HEK293 (cell line): ENCODE measurements around the gene RASSF5.

Experiments used
- BCL11B ChIP-seq: fragments of 450-650 bp; formaldehyde crosslinking; IDR thresholded peaks from 2 replicates; pipeline ENCODE4 v1.5.1; 2016; ENCODE audit warnings: low read depth, missing biosample characterization, missing genetic modification characterization
- ELK4 ChIP-seq: IDR thresholded peaks from 2 replicates; pipeline ENCODE4 v1.6.1; 2011; ENCODE audit warnings: mild to moderate bottlenecking, low read depth, low read length, borderline replicate concordance
- INSM2 ChIP-seq: fragments of 450-650 bp; formaldehyde crosslinking; IDR thresholded peaks from 2 replicates; pipeline ENCODE4 v1.5.1; 2016; ENCODE audit warnings: missing biosample characterization, missing genetic modification characterization
- KLF1 ChIP-seq: fragments of 450-650 bp; formaldehyde crosslinking; IDR thresholded peaks from 2 replicates; pipeline ENCODE4 v1.5.1; 2016; ENCODE audit warnings: missing biosample characterization, missing genetic modification characterization
- KLF8 ChIP-seq: fragments of 450-650 bp; formaldehyde crosslinking; IDR thresholded peaks from 2 replicates; pipeline ENCODE4 v1.5.1; 2016; ENCODE audit warnings: missing biosample characterization, missing genetic modification characterization
- PRDM1 ChIP-seq: fragments of 450-650 bp; formaldehyde crosslinking; IDR thresholded peaks from 2 replicates; pipeline ENCODE4; 2016; ENCODE audit warnings: missing biosample characterization, missing genetic modification characterization
- PRDM4 ChIP-seq: fragments of 450-650 bp; formaldehyde crosslinking; IDR thresholded peaks from 2 replicates; pipeline ENCODE4 v1.5.1; 2017; ENCODE audit warnings: missing biosample characterization, missing genetic modification characterization
- SCRT2 ChIP-seq: fragments of 450-650 bp; formaldehyde crosslinking; IDR thresholded peaks from 2 replicates; pipeline ENCODE4 v1.5.1; 2016; ENCODE audit warnings: missing biosample characterization, missing genetic modification characterization
- SP2 ChIP-seq: fragments of 450-650 bp; formaldehyde crosslinking; IDR thresholded peaks from 2 replicates; pipeline ENCODE4 v1.5.1; 2016; ENCODE audit warnings: missing biosample characterization, missing genetic modification characterization
- ZBTB44 ChIP-seq: fragments of 450-650 bp; IDR thresholded peaks from 2 replicates; pipeline ENCODE4 v1.5.1; 2018; ENCODE audit warnings: missing biosample characterization, mild to moderate bottlenecking, missing genetic modification characterization
- ZBTB48 ChIP-seq: fragments of 450-650 bp; formaldehyde crosslinking; IDR thresholded peaks from 2 replicates; pipeline ENCODE4 v1.5.1; 2016; ENCODE audit warnings: missing biosample characterization, missing genetic modification characterization
- ZFHX2 ChIP-seq: fragments of 450-650 bp; formaldehyde crosslinking; conservative IDR thresholded peaks from 2 replicates; pipeline ENCODE4 v1.5.1; 2016; ENCODE audit warnings: missing biosample characterization, missing genetic modification characterization
- ZFP69B ChIP-seq: fragments of 450-650 bp; formaldehyde crosslinking; IDR thresholded peaks from 2 replicates; pipeline ENCODE4 v1.5.1; 2016; ENCODE audit warnings: missing biosample characterization, missing genetic modification characterization
- ZNF175 ChIP-seq: fragments of 450-650 bp; formaldehyde crosslinking; IDR thresholded peaks from 2 replicates; pipeline ENCODE4 v1.5.1; 2016; ENCODE audit warnings: missing biosample characterization, missing genetic modification characterization
- ZNF366 ChIP-seq: fragments of 450-650 bp; formaldehyde crosslinking; conservative IDR thresholded peaks from 2 replicates; pipeline ENCODE4 v1.5.1; 2016; ENCODE audit warnings: missing biosample characterization, missing genetic modification characterization
- ZNF398 ChIP-seq: fragments of 450-650 bp; formaldehyde crosslinking; IDR thresholded peaks from 2 replicates; pipeline ENCODE4 v1.5.1; 2017; ENCODE audit warnings: missing biosample characterization, missing genetic modification characterization
- ZNF473 ChIP-seq: fragments of 450-650 bp; formaldehyde crosslinking; IDR thresholded peaks from 2 replicates; pipeline ENCODE4 v1.5.1; 2017; ENCODE audit warnings: missing biosample characterization, missing genetic modification characterization
- ZNF518A ChIP-seq: fragments of 450-650 bp; formaldehyde crosslinking; conservative IDR thresholded peaks from 2 replicates; pipeline ENCODE4 v1.5.1; 2016; ENCODE audit warnings: low read depth, missing biosample characterization, missing genetic modification characterization
- ZNF580 ChIP-seq: fragments of 450-650 bp; formaldehyde crosslinking; IDR thresholded peaks from 2 replicates; pipeline ENCODE4 v1.5.1; 2016; ENCODE audit warnings: missing biosample characterization, missing genetic modification characterization
- ZNF600 ChIP-seq: fragments of 450-650 bp; formaldehyde crosslinking; IDR thresholded peaks from 2 replicates; pipeline ENCODE4 v1.5.1; 2016; ENCODE audit warnings: missing biosample characterization, missing genetic modification characterization
- ZNF623 ChIP-seq: fragments of 450-650 bp; formaldehyde crosslinking; IDR thresholded peaks from 2 replicates; pipeline ENCODE4 v1.5.1; 2016; ENCODE audit warnings: missing biosample characterization, missing genetic modification characterization
- ZNF660 ChIP-seq: fragments of 450-650 bp; IDR thresholded peaks from 2 replicates; pipeline ENCODE4 v1.5.1; 2018; ENCODE audit warnings: missing biosample characterization, mild to moderate bottlenecking, missing genetic modification characterization
- ZNF677 ChIP-seq: fragments of 450-650 bp; IDR thresholded peaks from 2 replicates; pipeline ENCODE4 v1.5.0; 2018; ENCODE audit warnings: missing biosample characterization, mild to moderate bottlenecking, missing genetic modification characterization, moderate library complexity
- ZNF830 ChIP-seq: fragments of 450-650 bp; IDR thresholded peaks from 2 replicates; pipeline ENCODE4 v1.5.0; 2018; ENCODE audit warnings: missing biosample characterization, missing genetic modification characterization, low read depth, mild to moderate bottlenecking, moderate library complexity

The RASSF5 gene

GRCh38 chr1:206635080-206635977 lies 128.0 kb downstream of the RASSF5 start, which contains the start of gene DYRK3 (continued):
- TF ChIP-seq SP2 (tag by site-specific recombination) (peak; percentile 92), ZNF830 (no peak), INSM2 (tag by site-specific recombination) (0 out of 2 replicates have a peak, but pooled peaks have one; percentile 50), ZNF580 (tag by site-specific recombination) (0 out of 2 replicates have a peak, but pooled peaks have one; percentile 7), ZNF623 (tag by site-specific recombination) (no peak), ELK4 (no peak), ZBTB48 (peak; percentile 68; the same call in 1 of the 2 replicates), ZNF677 (tag by site-specific recombination) (no peak), ZFHX2 (peak; percentile 98), PRDM1 (tag by site-specific recombination) (peak; percentile 71), ZFP69B (tag by site-specific recombination) (0 out of 2 replicates have a peak, but pooled peaks have one; percentile 45), ZNF175 (no peak), KLF1 (tag by site-specific recombination) (peak; percentile 95), ZNF518A (no peak), BCL11B (tag by site-specific recombination) (no peak), ZBTB44 (tag by site-specific recombination) (no peak), PRDM4 (tag by site-specific recombination) (no peak), ZNF660 (tag by site-specific recombination) (peak; percentile 8; the same call in 1 of the 2 replicates), ZNF473 (tag by site-specific recombination) (no peak), ZNF366 (peak; percentile 77), KLF8 (peak; percentile 97; the same call in 1 of the 2 replicates), SCRT2 (tag by site-specific recombination) (no peak), ZNF600 (tag by site-specific recombination) (peak; percentile 98), ZNF398 (tag by site-specific recombination) (peak; percentile 94)
